ENCODE data around the gene ALKBH1.

- no peak for TF ChIP-seq FOXM1 (IDR thresholded peaks at IDR 0.05; ENCODE audit: borderline replicate concordance, low read depth)
- TF ChIP-seq USF1 (IDR thresholded peaks at IDR 0.05) = no peak
- TF ChIP-seq TCF12 (IDR thresholded peaks at IDR 0.05; ENCODE audit: low read depth) = no peak
- no peak for TF ChIP-seq YY1 (IDR thresholded peaks at IDR 0.05; ENCODE audit: low read depth)
- no peak for TF ChIP-seq EP300 (IDR thresholded peaks at IDR 0.05; ENCODE audit: borderline replicate concordance)
- TF ChIP-seq CEBPB (IDR thresholded peaks at IDR 0.05) = no peak
These were observed 48.0 kb downstream of the ALKBH1 start for GRCh38 chr14:77659831-77660230.
